ENCODE data around the gene CIDEA. TPM values are rescaled to one million over a fixed set of nuclear protein-coding genes. Genes with fewer than 3 reads are reported as not detected.
A peak's percentile ranks its signal among the peaks of the same experiment; 100 is the strongest.

CIDEA gene
- polyA plus RNA-seq, 3 donors, result not detected

DNA sequence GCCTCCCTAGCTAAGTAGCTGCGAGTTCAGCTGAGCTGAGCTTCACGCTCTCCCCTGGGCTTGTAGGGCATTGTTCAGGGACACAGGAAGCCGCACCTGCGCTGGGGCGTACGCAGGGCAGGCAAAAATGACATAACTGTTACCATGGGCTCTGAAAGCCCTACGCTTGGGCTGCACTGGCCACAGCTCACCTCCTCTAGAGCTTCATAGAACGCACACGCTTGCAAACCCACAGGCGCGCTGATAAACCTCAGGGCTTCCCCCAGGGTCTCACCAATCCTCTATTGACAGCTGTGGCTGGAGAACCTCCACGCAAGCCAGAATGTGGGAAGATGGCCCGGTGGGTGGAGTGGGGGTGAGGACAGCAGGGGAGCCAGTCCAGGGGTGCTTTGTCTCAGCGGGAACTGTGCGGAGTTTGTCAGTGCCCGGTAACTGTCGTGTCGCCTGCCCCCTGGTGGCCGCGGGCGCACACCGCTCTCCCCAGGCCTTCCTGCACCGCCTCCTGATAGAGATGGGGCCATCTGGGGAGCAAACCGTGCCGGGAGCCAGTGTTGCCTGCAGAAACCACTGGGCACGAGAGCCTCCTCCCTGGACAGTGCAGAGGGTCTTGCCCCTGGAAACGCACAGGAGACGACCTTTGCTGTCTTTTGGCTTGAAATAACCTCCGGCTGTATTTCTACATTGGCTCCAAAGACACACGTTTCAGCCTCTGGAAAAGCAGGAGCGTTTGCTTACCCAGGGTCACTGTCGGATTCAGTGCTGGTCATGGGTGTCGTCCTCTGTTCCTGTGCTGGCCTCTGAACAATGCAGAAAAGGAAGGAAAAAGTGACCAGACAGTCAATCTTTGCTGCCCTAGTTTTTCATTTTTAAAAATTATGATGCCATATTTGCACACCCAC is 17.0 kb upstream of the CIDEA start:
- no peaks in the 10 kb centered on the region for H3K79me2 ChIP-seq (ENCODE audit: insufficient read depth, low read length)
- no peaks in the 10 kb centered on the region for H3K36me3 ChIP-seq (replicated peaks in 1 of 2; ENCODE audit: control insufficient read depth in 1 of 2, insufficient read depth in 2 of 2, low read length in 2 of 2)
- intact Hi-C loops (cut with micrococcal nuclease), result loop anchor here (5.0 to 10.0 kb wide), 4 partner anchors 502 to 585 kb away; no protein-coding TSS in a partner anchor
- no peaks in the 10 kb centered on the region for H3K4me1 ChIP-seq (ENCODE audit: control insufficient read depth in 1 of 2, insufficient read depth in 2 of 2, low read length in 2 of 2)
- Mint-ChIP-seq H3K9me3 (no peaks in the 10 kb centered on the region), H3K4me1 (peaks cover 3% of the 10 kb centered on the region), H3K4me3 (no peak overlapping the region), H3K36me3 (no peaks in the 10 kb centered on the region), H3K27me3 (ENCODE audit: low read depth in 3 of 3) (peaks cover 3 to 19% (median 16%) of the 10 kb centered on the region in 3 donors), H3K27ac (peak overlapping the region in 1 of 7 donors; percentile 57)
- peak; percentile 92 for TF ChIP-seq CTCF (IDR thresholded peaks at IDR 0.05)
- no peaks in the 10 kb centered on the region for H3K9me3 ChIP-seq (replicated peaks in 1 of 2; ENCODE audit: control insufficient read depth in 1 of 2, insufficient read depth in 1 of 2, low read length in 2 of 2)
- H3K27me3 ChIP-seq (ENCODE audit: control insufficient read depth in 2 of 2, insufficient read depth in 2 of 2, low read length in 2 of 2), result no peaks in the 10 kb centered on the region
- peak; percentile 33 to 49 (median 40) for DNase-seq
- H3K9ac ChIP-seq (ENCODE audit: insufficient read depth, low read length, poor library complexity, severe bottlenecking), result no peak overlapping the region
- H3K4me3 ChIP-seq (replicated peaks in 1 of 3; ENCODE audit: low read depth in 2 of 3, low read length in 3 of 3), result no peak overlapping the region
- H4K20me1 ChIP-seq (ENCODE audit: insufficient read depth, low read length), result no peaks in the 10 kb centered on the region
- no peak overlapping the region for H3K27ac ChIP-seq (ENCODE audit: low read depth in 1 of 2, low read length in 2 of 2)
- WGBS (ENCODE audit: insufficient coverage), result 31% methylated on average over 29 of the region's 33 CpGs
- H2AFZ ChIP-seq (ENCODE audit: insufficient read depth, low read depth, low read length, poor library complexity, severe bottlenecking), result peak overlapping the region; percentile 20
- H3K4me2 ChIP-seq (replicated peaks; ENCODE audit: extremely low read depth, low read length, poor library complexity, severe bottlenecking), result no peak overlapping the region

DNA sequence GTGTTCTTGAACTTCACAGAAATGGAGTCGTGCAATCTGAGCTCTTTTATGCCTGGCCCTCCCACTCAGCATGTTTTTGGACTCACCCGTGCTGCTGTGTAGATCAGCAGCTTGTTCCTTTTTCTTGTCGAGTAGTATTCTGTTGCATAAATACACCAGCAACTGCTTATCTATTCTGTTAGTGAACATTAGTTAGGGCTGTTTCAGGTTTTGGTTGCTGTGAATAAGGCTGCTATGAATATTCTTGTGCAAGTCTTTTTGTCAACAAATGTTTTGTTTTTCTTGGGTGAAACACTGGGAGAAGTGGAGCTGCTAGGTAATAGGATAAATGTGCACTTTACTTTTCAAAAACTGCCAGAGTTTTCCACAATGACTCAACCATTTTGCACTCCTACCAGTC is 15.3 kb upstream of the CIDEA start:
- Mint-ChIP-seq H3K4me1 (peaks cover 3% of the 10 kb centered on the region), H3K9me3 (peaks cover 0 to 3% (median 0%) of the 10 kb centered on the region in 7 donors), H3K27me3 (ENCODE audit: low read depth in 3 of 3) (peaks cover 3 to 19% (median 18%) of the 10 kb centered on the region in 3 donors), H3K4me3 (no peak overlapping the region), H3K27ac (no peak overlapping the region), H3K36me3 (no peaks in the 10 kb centered on the region)
- no peaks in the 10 kb centered on the region for H3K4me1 ChIP-seq (ENCODE audit: control insufficient read depth in 1 of 2, insufficient read depth in 2 of 2, low read length in 2 of 2)
- no peaks in the 10 kb centered on the region for H3K27me3 ChIP-seq (ENCODE audit: control insufficient read depth in 2 of 2, insufficient read depth in 2 of 2, low read length in 2 of 2)
- intact Hi-C loops (cut with micrococcal nuclease), result loop anchor here (5.0 to 10.0 kb wide), 4 partner anchors 504 to 587 kb away; no protein-coding TSS in a partner anchor
- H2AFZ ChIP-seq (ENCODE audit: insufficient read depth, low read depth, low read length, poor library complexity, severe bottlenecking), result no peak overlapping the region
- no peak overlapping the region for H3K27ac ChIP-seq (ENCODE audit: low read depth in 1 of 2, low read length in 2 of 2)
- 88% methylated on average over 1 of the region's 3 CpGs for WGBS (ENCODE audit: insufficient coverage)
- no peak for DNase-seq
- H3K9ac ChIP-seq (ENCODE audit: insufficient read depth, low read length, poor library complexity, severe bottlenecking), result no peak overlapping the region
- no peaks in the 10 kb centered on the region for H4K20me1 ChIP-seq (ENCODE audit: insufficient read depth, low read length)
- no peaks in the 10 kb centered on the region for H3K79me2 ChIP-seq (ENCODE audit: insufficient read depth, low read length)
- H3K9me3 ChIP-seq (replicated peaks in 1 of 2; ENCODE audit: control insufficient read depth in 1 of 2, insufficient read depth in 1 of 2, low read length in 2 of 2), result no peaks in the 10 kb centered on the region
- H3K36me3 ChIP-seq (replicated peaks in 1 of 2; ENCODE audit: control insufficient read depth in 1 of 2, insufficient read depth in 2 of 2, low read length in 2 of 2), result no peaks in the 10 kb centered on the region
- H3K4me2 ChIP-seq (replicated peaks; ENCODE audit: extremely low read depth, low read length, poor library complexity, severe bottlenecking), result no peak overlapping the region
- H3K4me3 ChIP-seq (replicated peaks in 1 of 3; ENCODE audit: low read depth in 2 of 3, low read length in 3 of 3), result no peak overlapping the region
- TF ChIP-seq CTCF (IDR thresholded peaks at IDR 0.05), result no peak

All from CD14-positive monocyte (primary cell).